Kidney capillary endothelial cell (primary cell): ENCODE results near the gene POMGNT2.
"Not testable (repeated sequence)": the region's sequence is repeated elsewhere in the genome, so short reads cannot be mapped to it uniquely, and the experiment has no call there.

Experiments
- DNase-seq: peaks from one replicate; pipeline ENCODE4 v3.0.0-alpha.2; 2018; ENCODE audit warnings: low spot score

The POMGNT2 gene

DNA sequence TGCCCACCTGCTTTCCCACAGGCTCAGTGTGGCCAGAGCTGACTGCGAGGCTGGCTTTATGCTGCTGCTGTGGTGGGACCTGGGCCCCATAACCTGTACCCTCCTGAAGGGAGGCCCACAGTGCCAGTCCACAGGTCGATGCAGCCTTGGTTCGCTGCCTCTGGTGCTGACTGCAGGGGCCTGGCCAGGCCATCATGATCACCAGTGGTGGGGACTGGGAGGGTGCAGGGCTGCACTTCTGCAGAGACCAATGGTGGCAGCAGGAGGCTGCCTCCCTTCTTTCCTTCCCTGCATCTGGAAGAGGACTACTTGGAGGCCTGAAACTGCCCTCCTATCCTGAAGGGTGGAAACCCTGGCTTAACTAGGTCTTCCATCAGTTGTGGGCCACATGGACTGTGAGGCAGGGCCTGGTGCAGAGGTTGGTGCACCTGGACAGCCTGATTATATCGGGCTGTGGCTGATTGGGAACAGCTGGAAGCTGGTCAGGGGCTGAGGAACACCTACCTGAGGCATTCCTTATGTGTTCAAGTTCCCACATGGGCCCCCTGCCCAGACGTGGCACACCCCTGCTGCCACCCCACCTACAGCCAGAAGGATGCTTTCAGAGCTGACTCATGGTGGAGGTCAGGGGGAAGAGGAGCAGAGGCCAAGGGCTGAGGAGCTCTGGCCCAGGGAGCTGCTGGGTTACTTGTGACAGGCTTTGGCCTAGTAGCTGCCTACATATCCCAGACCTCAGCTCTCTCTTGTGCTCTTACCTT lies 29.8 kb downstream of the POMGNT2 start:
- DNase-seq, result no peak

DNA sequence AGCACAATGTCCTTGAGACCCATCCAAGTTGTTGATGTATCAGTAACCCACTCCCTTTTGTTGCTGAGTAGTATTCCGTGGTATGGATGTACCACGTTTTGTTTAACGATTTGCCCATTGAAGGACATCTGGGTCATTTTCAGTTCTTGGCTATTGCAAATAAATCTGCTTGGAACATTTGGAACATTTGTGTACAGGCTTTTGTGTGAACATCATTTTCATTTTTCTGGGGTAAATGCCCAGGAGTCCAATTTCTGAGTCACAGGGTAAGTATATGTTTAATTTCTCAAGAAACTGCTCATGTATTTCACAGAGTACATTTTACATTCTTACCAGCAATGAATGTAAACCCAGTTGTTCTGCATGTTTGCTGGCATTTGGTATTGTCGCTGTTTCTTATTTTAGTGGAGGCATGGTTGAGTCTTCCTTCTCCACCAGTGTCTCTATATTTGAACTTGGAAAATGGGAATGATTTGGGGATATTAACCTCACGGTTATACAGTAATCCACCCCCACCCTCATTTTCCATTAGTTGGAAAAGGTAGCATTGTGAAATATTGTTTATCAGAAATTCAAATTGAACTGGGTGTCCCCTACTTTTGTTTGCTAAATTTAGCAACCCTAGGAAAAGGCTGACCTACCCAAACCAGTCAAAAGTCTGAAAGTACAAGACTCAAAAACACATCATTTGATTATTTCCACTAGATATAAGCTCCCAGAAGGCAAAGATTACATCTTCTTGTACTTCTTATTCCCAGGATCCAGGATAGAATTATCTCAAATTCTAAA lies 30.8 kb downstream of the POMGNT2 start:
- no peak for DNase-seq

DNA sequence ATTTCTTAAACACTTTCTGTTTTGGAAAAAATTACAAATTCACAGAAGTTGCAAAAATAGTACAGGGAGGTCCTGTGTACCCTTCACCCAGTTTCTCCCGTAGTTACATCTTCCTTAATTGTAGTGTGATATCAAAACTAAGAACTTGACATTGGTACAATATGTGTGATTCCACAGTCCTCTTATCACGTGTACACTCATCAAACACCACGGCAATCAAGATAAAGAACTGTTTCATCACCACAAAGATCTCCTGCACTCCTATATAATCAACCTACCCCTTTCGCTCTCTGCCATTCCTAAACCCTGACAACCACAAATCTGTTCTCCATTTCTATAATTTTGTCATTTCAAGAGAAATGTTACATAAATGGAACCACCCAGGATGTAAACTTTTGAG lies 31.4 kb downstream of the POMGNT2 start:
- no peak for DNase-seq

DNA sequence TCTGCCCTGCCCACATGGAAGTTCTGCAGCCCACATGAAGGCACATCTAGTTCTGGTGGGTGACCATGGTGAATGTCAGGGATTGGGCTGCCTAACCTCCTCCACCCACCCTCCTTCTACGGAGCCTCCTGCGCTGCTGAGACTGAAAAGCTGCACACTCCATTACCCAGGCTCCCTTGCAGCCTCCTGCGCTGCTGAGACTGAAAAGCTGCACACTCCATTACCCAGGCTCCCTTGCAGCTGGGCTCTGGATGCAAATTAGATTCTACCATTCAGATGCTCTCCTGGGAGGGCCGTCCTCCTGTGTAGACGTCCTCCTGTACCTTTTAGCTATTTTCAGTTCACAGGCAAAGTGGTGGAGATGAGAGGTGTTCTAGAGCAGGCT lies 32.1 kb downstream of the POMGNT2 start:
- no peak for DNase-seq

DNA sequence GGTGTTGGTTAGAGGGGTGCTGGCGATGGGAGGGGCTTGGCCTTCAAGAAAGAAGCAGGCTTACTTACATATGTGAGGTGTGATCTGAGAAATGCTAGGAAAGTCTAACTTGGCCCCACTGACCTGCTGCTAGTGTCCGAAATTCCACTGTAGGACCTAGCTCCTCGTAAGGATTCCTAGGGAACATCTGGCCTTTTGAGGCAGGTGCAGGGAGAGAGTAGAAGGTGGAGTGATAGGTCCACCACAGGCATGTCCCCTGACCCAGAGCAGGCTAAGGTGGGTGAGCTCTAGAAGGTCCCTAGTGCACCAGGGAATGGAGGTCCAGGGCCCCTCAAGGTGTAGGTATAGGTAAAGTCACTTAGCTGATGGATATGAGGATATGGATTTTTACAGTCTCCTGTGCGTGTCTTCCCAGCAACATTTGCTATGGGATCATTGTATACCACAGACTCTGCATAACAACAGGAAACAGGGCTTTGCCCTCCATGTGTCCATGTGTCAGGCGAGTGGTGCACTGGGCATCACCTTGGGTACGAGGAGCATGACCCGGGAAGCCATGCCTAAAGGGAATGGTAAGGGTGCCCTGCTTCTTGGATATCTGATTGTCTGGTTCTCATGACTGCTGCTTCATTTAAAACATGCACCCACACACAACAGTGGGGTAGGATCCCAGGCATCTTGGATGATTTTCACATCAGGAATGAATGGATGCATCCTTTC lies 32.6 kb downstream of the POMGNT2 start:
- DNase-seq, result no peak

DNA sequence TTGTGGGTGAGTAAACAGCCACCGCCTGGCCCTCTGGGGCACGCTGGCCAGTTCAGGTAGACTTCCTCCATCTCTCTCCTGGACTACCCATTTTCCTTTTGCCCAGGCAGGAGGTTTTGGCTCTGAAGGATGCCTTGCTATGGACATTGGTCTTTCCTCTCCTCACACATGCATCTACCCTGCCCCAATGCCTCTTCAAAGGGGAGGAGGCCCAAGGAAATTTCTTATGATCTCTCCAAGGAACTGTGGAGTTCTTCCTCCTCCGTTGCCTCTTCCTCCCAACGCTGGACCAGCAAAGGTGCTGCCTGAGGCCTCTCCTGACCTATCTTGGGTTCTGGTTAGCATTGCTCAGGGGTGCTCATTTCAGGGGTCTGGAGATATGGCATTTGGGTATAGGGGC lies 33.5 kb downstream of the POMGNT2 start:
- DNase-seq, result no peak

DNA sequence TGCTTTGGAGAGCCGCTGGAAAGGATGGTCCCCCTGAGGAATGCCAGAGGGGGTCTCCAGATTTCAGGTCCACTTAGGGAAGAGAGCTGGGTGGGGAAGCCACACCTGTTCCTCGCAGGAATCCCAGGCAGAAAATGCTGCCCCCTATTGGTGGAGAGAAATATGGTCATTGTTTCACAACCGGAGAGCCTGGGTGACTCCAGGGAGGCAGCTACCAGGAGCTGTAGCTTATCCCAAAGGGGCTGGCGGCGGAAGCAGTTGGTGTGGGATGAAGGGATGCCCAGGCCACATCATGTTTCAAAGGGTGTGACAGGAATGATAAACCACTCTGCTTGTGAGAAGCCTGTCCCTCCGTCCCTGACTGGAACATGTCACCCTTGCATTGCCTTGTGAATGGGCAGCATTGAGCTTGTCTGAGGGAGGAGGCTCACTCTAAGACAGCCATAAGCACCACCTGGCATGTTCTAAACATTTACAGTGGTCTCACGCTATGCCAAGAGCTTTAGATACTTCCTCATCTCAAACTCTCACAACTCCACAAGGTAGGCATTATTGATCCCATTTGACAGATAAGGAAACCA lies 34.5 kb downstream of the POMGNT2 start:
- no peak for DNase-seq

DNA sequence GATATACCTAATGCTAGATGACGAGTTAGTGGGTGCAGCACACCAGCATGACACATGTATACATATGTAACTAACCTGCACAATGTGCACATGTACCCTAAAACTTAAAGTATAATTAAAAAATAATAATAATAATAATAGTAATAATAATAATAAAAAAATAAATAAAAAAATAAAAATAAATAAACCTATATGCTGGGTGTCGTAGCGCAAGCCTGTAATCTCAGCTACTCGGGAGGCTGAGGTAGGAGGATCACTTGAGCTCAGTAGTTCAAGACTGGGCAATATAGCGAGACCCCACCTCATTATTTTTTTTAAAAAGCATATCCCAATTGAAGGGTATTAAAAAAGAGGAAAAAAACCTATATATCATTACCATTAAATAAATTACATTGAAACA lies 35.2 kb downstream of the POMGNT2 start:
- not testable (repeated sequence) for DNase-seq

DNA sequence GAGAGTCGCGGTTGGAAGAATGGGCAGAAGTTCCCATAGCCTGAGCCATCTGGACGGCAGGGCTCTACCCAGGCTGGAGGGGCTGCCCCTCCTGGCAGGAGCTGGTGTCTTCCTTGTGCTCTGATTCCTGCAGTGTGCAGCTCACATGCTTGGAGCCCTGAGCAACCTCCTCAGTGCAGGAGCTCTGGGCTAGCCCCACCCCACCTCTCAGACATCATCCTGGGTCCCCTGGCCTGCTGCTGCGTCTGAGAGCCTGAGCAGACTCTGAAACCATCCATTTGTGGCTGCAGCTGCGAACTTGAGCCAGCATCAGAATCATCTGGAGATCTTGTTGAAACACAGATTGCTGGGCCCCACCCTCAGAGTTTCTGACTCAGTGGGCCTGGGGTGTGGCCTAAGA lies 42.8 kb downstream of the POMGNT2 start:
- DNase-seq, result no peak

DNA sequence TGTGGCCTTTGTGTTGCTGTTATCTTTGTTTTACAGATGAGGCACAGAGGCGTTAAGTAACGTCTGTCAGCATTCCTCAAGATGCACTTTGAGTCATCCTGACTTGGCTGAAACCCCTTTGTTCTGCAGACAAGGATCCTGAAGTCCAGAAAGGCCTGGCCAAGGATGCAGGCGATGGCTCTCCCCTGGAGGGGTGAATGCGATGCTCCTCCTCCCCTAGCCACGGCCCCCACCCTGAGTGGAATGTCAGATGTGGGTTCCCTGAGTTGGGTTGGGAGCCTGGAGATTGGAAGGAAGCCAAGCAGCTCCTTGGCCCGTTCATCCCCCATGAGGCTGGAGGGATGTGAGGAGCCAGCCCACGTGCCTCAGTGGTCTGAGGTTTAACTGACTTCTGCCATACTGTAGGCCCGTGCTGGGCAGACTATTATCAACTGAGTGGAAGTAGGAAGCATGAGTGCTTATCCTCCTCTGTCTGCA lies 43.3 kb downstream of the POMGNT2 start:
- DNase-seq, result no peak

DNA sequence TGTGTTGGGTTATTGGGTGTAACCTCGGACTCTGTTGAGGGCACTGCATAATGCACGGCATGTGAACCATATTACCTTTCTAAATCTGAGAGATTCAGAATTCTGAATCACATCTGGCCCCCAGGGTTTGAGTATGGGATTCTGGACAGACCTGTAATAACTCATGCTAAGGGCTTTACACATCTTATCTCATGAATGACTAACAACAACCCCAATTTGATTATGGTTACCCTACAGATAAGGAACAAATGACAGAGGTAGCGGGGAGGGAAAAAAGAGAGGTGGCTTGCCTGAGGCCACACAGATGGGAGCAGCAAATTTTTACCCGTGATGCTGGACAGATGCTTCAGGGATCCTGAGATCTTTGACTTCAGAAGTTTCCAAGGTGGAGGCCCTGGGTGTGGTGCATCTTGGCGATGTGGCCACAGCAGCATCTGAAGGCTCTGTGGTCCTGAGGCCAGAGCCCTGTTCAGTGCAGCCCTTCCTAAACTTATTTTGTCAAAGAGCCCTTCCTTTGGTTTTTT lies 43.8 kb downstream of the POMGNT2 start:
- no peak for DNase-seq

DNA sequence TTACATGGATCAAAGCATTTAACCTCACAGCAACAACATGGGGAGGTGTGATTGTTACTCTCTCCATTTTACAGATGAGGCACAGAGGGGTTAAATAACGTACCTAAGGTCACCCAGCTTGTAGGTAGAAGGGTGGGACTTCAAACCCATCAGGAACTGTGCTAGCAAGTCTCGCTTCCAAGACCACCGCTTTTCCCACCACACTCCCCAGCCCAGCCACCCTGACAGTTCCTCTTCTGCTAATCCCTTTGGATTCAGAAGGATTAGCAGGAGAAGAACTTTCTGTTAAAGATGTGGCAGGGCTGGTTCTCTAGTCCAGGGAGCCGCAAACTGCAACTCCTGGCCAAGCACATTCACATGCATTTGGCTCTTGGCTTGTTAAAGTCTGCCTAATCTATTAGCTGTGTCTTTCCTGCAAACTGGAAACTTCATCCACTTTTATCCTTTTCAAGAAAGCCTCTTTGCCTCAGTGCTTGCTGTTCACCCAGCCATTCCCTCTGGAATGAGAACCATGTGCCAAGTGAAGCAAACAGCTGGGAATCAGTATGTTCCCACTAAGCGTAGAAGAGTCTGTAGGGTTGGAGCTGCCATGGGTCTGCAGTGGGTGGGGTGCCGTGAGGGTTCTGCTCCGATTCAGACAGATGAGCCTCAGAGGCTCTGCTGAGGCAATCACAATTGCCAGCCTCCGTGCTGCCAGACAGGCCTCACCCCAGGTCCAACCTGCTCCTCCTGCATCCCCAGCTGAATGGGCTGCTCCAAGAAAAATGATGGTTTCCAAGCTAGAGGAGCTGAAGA lies 44.6 kb downstream of the POMGNT2 start:
- no peak for DNase-seq

DNA sequence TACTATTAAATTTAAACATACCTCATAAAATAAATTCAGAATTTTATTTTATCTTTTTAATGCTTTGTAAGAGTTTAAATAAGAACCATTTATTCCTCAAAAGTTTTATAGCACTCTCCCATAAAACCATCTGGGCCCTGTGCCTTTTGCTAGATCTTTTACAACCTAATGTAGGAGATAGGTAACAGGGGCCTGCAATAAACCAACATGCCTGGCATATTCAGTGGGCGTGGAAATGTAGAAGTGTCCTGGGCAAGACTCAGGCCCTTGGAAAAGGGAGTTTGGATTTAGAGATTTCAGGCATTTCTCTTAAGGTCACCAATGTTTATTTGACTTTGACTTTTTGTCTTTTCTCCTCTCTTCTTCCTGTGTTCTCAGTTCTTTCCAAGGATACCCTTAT lies 46.4 kb downstream of the POMGNT2 start:
- DNase-seq, result no peak

DNA sequence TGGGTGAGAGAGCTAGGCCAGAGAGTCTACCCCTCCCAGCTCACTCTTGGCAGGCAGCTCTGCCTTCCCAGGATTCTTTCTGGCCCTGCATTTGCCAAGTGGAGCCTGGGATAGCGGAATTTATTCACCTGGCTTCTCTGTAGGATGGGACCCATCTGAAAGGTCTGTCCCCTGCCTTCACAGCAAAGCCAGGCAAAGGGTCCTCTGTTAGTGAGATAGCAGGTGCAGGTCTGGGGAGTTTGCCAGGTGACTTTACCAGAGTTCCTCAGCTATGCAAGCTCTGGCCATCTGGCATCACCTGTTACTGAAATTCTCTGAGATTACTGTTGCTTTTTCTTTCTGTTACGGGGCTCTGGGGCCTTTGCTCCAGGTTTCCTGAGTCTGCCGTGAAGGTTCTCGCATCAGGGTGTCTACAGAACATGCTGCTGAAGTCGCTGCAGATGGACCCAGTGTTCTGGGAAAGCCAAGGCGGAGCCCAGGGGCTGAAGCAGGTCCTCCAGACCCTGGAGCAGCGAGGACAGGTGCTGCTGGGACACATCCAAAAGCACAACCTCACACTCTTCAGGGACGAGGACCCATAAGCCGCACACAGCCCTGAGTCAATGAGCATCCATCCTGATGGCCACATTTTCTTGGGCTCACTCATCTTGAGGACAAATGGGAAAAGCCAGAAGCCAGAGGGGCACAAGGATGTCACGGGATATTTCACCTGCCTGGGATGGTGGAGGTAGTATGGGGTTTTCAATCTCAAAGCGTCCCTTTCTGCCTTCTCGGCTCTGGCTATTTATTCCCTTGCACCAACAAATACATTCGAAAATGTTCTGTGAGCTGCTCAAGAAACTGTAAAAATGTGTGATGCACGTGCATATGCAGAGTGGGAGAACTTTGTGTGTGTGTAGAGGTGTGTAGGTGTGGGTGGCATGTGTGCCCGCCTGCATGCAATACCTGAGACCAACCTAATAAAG lies 49.8 kb downstream of the POMGNT2 start:
- DNase-seq, result no peak

DNA sequence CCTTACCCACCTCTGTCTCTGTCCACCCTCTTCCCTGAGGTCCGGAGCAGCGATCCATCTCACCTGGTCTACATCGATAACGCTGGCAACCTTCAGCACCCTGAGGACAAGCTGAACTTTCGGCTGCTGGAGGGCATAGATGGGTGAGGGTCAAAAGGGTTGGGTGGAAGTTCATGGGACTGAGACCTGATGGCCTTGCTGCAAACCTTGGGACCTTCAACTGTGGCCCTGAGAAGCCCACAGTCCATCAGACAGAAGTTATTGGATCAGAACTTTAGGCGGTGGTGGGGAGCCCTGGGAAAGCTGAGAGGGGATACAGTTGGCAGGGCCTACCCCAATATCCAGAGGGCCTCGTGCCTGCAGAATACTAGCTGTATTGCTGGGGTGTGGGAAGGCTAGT lies 50.5 kb downstream of the POMGNT2 start:
- no peak for DNase-seq

DNA sequence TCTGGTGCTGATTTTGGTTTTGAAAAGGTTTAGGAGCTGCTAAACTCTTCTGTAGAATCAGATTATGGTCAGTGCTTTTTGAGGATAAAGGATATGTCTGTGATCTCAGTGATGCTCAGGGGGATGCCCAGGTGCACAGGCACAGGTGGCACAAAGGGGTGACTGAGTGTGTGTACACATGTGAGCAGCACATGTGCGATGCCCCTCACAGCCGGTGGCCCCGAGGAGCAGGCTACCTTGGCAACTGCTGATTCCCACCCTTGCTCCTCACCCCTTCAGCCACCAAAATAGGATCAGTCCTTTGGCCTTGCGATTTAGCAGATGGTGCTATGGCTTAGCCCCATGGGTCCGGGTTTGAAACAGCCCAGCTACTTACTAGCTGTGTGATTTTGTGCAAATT lies 51.1 kb downstream of the POMGNT2 start:
- no peak for DNase-seq

DNA sequence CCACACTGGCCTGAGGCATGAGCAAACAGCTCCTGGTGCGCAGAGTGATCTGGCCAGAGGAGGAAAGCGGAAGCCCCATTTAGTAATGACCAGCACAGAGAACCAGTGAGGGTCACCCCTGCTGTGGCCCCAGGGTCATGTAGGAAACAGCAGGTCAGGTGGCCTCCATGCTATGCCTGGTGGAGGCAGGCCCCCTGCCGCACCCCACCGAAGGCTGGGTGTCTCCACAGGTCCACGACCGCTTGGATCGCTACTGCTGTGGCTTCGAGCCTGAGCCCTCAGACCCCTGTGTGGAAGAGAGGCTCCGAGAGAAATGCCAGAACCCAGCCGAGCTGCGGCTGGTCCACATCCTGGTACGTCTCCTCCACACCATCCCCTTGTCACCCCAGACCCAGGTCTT lies 52.6 kb downstream of the POMGNT2 start:
- DNase-seq, result no peak

DNA sequence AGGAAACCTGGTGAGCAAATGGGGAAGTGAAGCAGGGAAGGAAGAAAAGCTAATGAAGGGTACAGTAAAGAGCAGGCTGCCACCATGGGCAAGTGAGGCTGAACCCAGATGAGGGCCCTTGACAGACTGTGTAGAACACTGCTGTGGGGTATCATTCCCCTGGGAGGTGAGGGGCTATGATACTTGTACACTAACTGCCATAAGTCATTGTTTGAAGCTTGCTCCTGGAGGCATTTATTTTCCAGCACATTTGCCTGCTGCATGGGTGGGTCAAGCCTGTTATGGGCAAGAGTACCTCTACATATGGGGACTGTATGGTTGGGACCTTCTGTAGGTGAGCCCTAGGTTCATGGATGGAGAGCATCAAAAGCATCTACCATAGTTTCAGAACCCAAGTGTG lies 57.4 kb downstream of the POMGNT2 start:
- no peak for DNase-seq

DNA sequence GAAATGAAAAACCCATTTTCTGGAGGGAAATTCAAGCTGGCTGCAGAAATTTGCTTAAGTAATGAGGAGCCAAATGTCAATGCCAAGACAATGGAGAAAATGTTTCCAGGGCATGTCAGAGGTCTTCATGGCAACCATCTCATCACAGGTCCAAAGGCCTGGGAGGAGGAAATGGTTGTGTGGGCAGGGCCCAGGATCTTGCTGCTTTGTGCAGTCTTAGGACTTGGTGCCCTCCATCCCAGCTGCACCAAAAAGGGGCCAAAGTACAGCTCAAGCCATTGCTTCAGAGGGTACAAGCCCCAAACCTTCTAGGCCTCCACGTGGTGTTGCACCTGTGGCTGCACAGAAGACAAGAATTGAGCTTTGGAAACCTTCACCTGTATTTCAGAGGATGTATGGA lies 59.3 kb downstream of the POMGNT2 start:
- DNase-seq, result no peak

DNA sequence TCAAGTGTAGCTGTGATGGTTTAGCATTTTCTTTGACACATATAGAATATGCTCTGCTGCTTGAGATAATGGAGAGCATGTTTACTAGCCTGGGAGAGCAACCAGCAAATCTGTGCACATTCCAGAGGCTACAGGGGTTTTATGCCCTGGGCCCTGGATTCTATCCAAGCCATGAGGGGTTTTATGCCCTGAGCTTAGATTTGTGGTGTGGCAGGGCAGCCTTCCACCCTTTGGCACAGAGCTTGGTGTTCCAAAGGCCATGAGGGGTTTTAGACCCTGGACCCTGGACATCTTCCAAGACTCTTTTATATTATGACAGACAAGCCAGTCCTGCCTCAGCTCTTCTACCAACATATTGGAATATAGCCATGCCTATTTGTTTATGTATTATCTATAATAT lies 60.8 kb downstream of the POMGNT2 start:
- not testable (repeated sequence) for DNase-seq
